Measurements from ENCODE around the gene RIPK3.

- TF ChIP-seq CTCF (IDR thresholded peaks at IDR 0.05) (no peak), POLR2A (IDR thresholded peaks at IDR 0.05) (no peak), POLR2AphosphoS5 (IDR thresholded peaks at IDR 0.05) (no peak)
Measured at GRCh38 chr14:24378327-24378726, 38.5 kb upstream of the RIPK3 start.

Data from prostate gland (tissue), 2 donors.